ENCODE data around the gene RHOF. TPM values are rescaled to one million over a fixed set of nuclear protein-coding genes. Genes with fewer than 3 reads are reported as not detected.
A peak's percentile ranks its signal among the peaks of the same experiment; 100 is the strongest.

RHOF gene
- total RNA-seq, 1 experiment from 2014 or later, result 36.7 TPM

DNA sequence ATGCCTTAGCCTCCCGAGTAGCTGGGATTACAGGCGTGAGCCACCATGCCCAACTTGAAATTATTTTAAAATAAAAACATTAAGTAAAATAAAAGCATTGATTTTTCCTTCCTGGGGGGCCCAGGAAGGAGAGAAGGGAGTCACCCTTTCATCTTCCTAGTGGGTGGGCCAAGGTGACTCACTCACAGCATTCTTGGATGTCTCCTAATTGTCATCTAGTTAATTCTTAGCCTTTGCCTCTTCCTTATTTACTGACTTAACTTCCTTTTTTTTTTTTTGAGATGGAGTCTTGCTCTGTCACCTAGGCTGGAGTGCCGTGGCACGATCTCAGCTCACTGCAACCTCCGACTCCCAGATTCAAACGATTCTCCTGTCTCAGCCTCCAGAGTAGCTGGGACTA is 51.7 kb downstream of the RHOF start:
- Histone ChIP-seq H3K4me1 (peaks cover 10% of the 10 kb centered on the region), H3K36me3 (ENCODE audit: control insufficient read depth, insufficient read depth, low read length) (no peaks in the 10 kb centered on the region), H3K4me3 (ENCODE audit: low read depth, low read length) (no peak overlapping the region), H3K27me3 (replicated peaks; ENCODE audit: control insufficient read depth, insufficient read depth, low read length) (no peaks in the 10 kb centered on the region), H3K9me3 (no peaks in the 10 kb centered on the region)
- H3K4me1 Mint-ChIP-seq (ENCODE audit: low read depth, unreplicated experiment), result peaks cover 16% of the 10 kb centered on the region
- no peaks in the 10 kb centered on the region for H3K27me3 Mint-ChIP-seq (ENCODE audit: insufficient read depth, unreplicated experiment)
- peak overlapping the region; percentile 63 for H3K27ac Mint-ChIP-seq (ENCODE audit: unreplicated experiment)
- ChIA-PET CTCF (no interaction called here), POLR2A (no interaction called here)
- peaks cover 14% of the 10 kb centered on the region for H3K36me3 Mint-ChIP-seq (ENCODE audit: insufficient read depth, unreplicated experiment)
- no peaks in the 10 kb centered on the region for H3K9me3 Mint-ChIP-seq (ENCODE audit: unreplicated experiment)
- DNase-seq, result no peak
- H3K4me3 Mint-ChIP-seq (ENCODE audit: unreplicated experiment), result no peak overlapping the region
- TF ChIP-seq, protein P1, sequence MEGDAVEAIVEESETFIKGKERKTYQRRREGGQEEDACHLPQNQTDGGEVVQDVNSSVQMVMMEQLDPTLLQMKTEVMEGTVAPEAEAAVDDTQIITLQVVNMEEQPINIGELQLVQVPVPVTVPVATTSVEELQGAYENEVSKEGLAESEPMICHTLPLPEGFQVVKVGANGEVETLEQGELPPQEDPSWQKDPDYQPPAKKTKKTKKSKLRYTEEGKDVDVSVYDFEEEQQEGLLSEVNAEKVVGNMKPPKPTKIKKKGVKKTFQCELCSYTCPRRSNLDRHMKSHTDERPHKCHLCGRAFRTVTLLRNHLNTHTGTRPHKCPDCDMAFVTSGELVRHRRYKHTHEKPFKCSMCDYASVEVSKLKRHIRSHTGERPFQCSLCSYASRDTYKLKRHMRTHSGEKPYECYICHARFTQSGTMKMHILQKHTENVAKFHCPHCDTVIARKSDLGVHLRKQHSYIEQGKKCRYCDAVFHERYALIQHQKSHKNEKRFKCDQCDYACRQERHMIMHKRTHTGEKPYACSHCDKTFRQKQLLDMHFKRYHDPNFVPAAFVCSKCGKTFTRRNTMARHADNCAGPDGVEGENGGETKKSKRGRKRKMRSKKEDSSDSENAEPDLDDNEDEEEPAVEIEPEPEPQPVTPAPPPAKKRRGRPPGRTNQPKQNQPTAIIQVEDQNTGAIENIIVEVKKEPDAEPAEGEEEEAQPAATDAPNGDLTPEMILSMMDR (IDR thresholded peaks at IDR 0.05; ENCODE audit: insufficient read depth in 1 of 2, low read depth in 1 of 2, low read length in 1 of 2, severe bottlenecking in 1 of 2, unreplicated experiment in 1 of 2), result no peak
- intact Hi-C loops (cut with micrococcal nuclease; ENCODE audit: unreplicated experiment), result no loop called here
- BruUV-seq (replicated peaks), result no TSS peak

DNA sequence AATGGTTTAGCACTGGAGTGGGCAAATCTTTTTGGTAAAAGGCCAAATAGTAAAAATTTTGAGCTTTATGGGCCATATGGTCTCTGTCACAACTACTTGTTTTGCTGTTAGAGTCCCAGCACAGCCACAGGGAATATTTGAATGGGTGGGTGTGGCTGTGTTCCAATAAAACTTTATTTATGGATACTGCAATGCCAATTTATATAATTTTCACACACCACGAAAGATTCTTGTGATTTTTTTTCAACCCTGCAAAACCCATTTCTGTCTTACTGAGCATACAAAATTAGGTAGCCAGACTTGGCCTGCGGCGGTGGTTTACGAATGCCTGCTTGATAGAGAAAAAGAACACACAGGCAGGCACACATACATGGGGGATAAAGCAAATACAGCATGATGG is 52.6 kb downstream of the RHOF start:
- no peaks in the 10 kb centered on the region for H3K36me3 ChIP-seq (ENCODE audit: control insufficient read depth, insufficient read depth, low read length)
- H3K4me3 ChIP-seq (ENCODE audit: low read depth, low read length), result no peak overlapping the region
- ChIA-PET CTCF (no interaction called here), POLR2A (no interaction called here)
- H3K4me1 Mint-ChIP-seq (ENCODE audit: low read depth, unreplicated experiment), result peaks cover 16% of the 10 kb centered on the region
- H3K27me3 ChIP-seq (replicated peaks; ENCODE audit: control insufficient read depth, insufficient read depth, low read length), result no peaks in the 10 kb centered on the region
- BruUV-seq (replicated peaks), result no TSS peak
- intact Hi-C loops (cut with micrococcal nuclease; ENCODE audit: unreplicated experiment), result no loop called here
- no peak overlapping the region for H3K27ac Mint-ChIP-seq (ENCODE audit: unreplicated experiment)
- H3K4me1 ChIP-seq, result peaks cover 10% of the 10 kb centered on the region
- TF ChIP-seq, protein P1 (IDR thresholded peaks at IDR 0.05; ENCODE audit: insufficient read depth in 1 of 2, low read depth in 1 of 2, low read length in 1 of 2, severe bottlenecking in 1 of 2, unreplicated experiment in 1 of 2), result no peak
- no peaks in the 10 kb centered on the region for H3K9me3 ChIP-seq
- peaks cover 20% of the 10 kb centered on the region for H3K36me3 Mint-ChIP-seq (ENCODE audit: insufficient read depth, unreplicated experiment)
- no peaks in the 10 kb centered on the region for H3K9me3 Mint-ChIP-seq (ENCODE audit: unreplicated experiment)
- H3K4me3 Mint-ChIP-seq (ENCODE audit: unreplicated experiment), result no peak overlapping the region
- no peak for DNase-seq
- H3K27me3 Mint-ChIP-seq (ENCODE audit: insufficient read depth, unreplicated experiment), result no peaks in the 10 kb centered on the region

GRCh38 chr12:121738340-121738858 is 55.1 kb downstream of the RHOF start:
- no peak overlapping the region for H3K27ac Mint-ChIP-seq (ENCODE audit: unreplicated experiment)

More at GRCh38 chr12:121738340-121738858, 55.1 kb downstream of the RHOF start:
- intact Hi-C loops (cut with micrococcal nuclease; ENCODE audit: unreplicated experiment), result no loop called here
- no peak overlapping the region for H3K4me3 Mint-ChIP-seq (ENCODE audit: unreplicated experiment)
- Histone ChIP-seq H3K27me3 (replicated peaks; ENCODE audit: control insufficient read depth, insufficient read depth, low read length) (no peaks in the 10 kb centered on the region), H3K36me3 (ENCODE audit: control insufficient read depth, insufficient read depth, low read length) (no peaks in the 10 kb centered on the region), H3K9me3 (no peaks in the 10 kb centered on the region), H3K4me3 (ENCODE audit: low read depth, low read length) (no peak overlapping the region), H3K4me1 (peaks cover 10% of the 10 kb centered on the region)
- POLR2A ChIA-PET, result no interaction called here
- DNase-seq, result peak; percentile 37 to 59
- H3K9me3 Mint-ChIP-seq (ENCODE audit: unreplicated experiment), result no peaks in the 10 kb centered on the region
- no TSS peak for BruUV-seq (replicated peaks)
- H3K27me3 Mint-ChIP-seq (ENCODE audit: insufficient read depth, unreplicated experiment), result no peaks in the 10 kb centered on the region
- TF ChIP-seq, protein P1 (IDR thresholded peaks at IDR 0.05; ENCODE audit: insufficient read depth in 1 of 2, low read depth in 1 of 2, low read length in 1 of 2, severe bottlenecking in 1 of 2, unreplicated experiment in 1 of 2), result no peak
- CTCF ChIA-PET, result no interaction called here
- peaks cover 16% of the 10 kb centered on the region for H3K4me1 Mint-ChIP-seq (ENCODE audit: low read depth, unreplicated experiment)
- H3K36me3 Mint-ChIP-seq (ENCODE audit: insufficient read depth, unreplicated experiment), result peaks cover 20% of the 10 kb centered on the region

All from Caco-2 (cell line).